Fibroblast of lung (primary cell): ENCODE results near the gene PET117. TPM values are rescaled to one million over a fixed set of nuclear protein-coding genes. Genes with fewer than 3 reads are reported as not detected.

Experiments
- DNase-seq, 2 donors: peaks; one replicate each; pipeline versions ENCODE4 v3.0.0 to v3.0.0-alpha.2; 2010; ENCODE audit warnings: low read depth in 2 of 2
- H2AFZ ChIP-seq: 2 replicates; pipeline ENCODE4 v1.5.1; 2012; ENCODE audit warnings: low read length, control low read depth, inconsistent platforms
- H3K27ac ChIP-seq: 2 replicates; pipeline ENCODE4 v1.5.1; 2011; ENCODE audit warnings: low read length, control low read depth; ENCODE audit not compliant: insufficient read depth
- H3K27me3 ChIP-seq: 2 replicates; pipeline ENCODE4 v1.5.1; 2011; ENCODE audit warnings: mild to moderate bottlenecking, low read length; ENCODE audit not compliant: control insufficient read depth, insufficient read depth
- H3K36me3 ChIP-seq: 2 replicates; pipeline ENCODE4 v1.5.1; 2011; ENCODE audit warnings: low read length; ENCODE audit not compliant: control insufficient read depth, insufficient read depth
- H3K4me1 ChIP-seq: 2 replicates; pipeline ENCODE4 v1.5.1; 2011; ENCODE audit warnings: low read length; ENCODE audit not compliant: control insufficient read depth, insufficient read depth; ENCODE audit errors: extremely low read depth
- H3K4me2 ChIP-seq: 2 replicates; pipeline ENCODE4 v1.5.1; 2011; ENCODE audit warnings: low read length, control low read depth; ENCODE audit not compliant: insufficient read depth; ENCODE audit errors: extremely low read depth
- H3K4me3 ChIP-seq, 4 experiments: fragments of 200-600 bp in 1 of 4; sonication (generic) in 1 of 4; replicated peaks in 1 of 4; 2 replicates each; pipeline ENCODE4 v1.5.1; 2011 to 2016; ENCODE audit warnings: low read length in 4 of 4, low read depth in 3 of 4, mild to moderate bottlenecking in 3 of 4, control low read depth in 2 of 4, inconsistent platforms in 1 of 4, mixed read lengths in 1 of 4; ENCODE audit not compliant: insufficient read depth in 1 of 4; ENCODE audit errors: control extremely low read depth in 1 of 4
- H3K79me2 ChIP-seq: 2 replicates; pipeline ENCODE4 v1.5.1; 2012; ENCODE audit warnings: mild to moderate bottlenecking, low read length, inconsistent platforms; ENCODE audit not compliant: control insufficient read depth, insufficient read depth
- H3K9ac ChIP-seq: 2 replicates; pipeline ENCODE4 v1.5.1; 2011; ENCODE audit warnings: mild to moderate bottlenecking, low read length, control low read depth; ENCODE audit not compliant: insufficient read depth
- H3K9me3 ChIP-seq: 2 replicates; pipeline ENCODE4 v1.5.1; 2012; ENCODE audit warnings: low read depth, low read length; ENCODE audit not compliant: control insufficient read depth, insufficient read depth
- H4K20me1 ChIP-seq: 2 replicates; pipeline ENCODE4 v1.5.1; 2011; ENCODE audit warnings: low read length; ENCODE audit not compliant: control insufficient read depth, insufficient read depth; ENCODE audit errors: extremely low read depth
- CTCF ChIP-seq, 2 donors: IDR thresholded peaks in 1 of 2; conservative IDR thresholded peaks in 1 of 2; 1 replicate in 1 of 2; 2 replicates in 1 of 2; pipeline ENCODE4 v1.5.1; 2011 to 2012; ENCODE audit warnings: low read length in 2 of 2, control low read depth in 1 of 2, inconsistent platforms in 1 of 2, low read depth in 1 of 2, mild to moderate bottlenecking in 1 of 2
- EZH2 ChIP-seq: IDR thresholded peaks from 2 replicates; pipeline ENCODE4 v1.5.1; 2012; ENCODE audit warnings: low read length, control low read depth, mild to moderate bottlenecking; ENCODE audit errors: missing control alignments
- polyA plus RNA-seq, 2 donors: library from polyadenylated mRNA; depleted of rRNA in 1 of 2; stranded (reverse) in 1 of 2; unstranded in 1 of 2; fragments of >200 nt; gene quantifications; 2 replicates each; pipeline ENCODE4 v1.2.1, GENCODE V29; 2011 to 2012; ENCODE audit warnings: missing spikeins in 1 of 2
- total RNA-seq: library from RNA; depleted of rRNA; stranded (reverse); fragments of >200 nt; gene quantifications from 2 replicates; pipeline ENCODE4 v1.2.1, GENCODE V29; 2014

PET117 gene
- total and polyA plus RNA-seq, 2 donors (not counting 1 experiment from before 2014, with no cell fraction given), result 12.1 to 13.2 TPM

GRCh38 chr20:18190338-18191233 is 52.9 kb downstream of the PET117 start:
- Histone ChIP-seq H3K36me3 (peaks cover 3% of the 10 kb centered on the region), H3K27ac (no peak overlapping the region), H3K79me2 (no peaks in the 10 kb centered on the region), H3K27me3 (no peaks in the 10 kb centered on the region), H2AFZ (no peak overlapping the region), H4K20me1 (no peaks in the 10 kb centered on the region), H3K9me3 (no peaks in the 10 kb centered on the region), H3K9ac (no peak overlapping the region), H3K4me3 (no peak overlapping the region), H3K4me1 (no peaks in the 10 kb centered on the region), H3K4me2 (no peak overlapping the region)
- DNase-seq, result no peak
- TF ChIP-seq CTCF (conservative IDR thresholded peaks at IDR 0.05 in 1 of 2, IDR thresholded peaks at IDR 0.05 in 1 of 2; ENCODE audit: low read depth in 1 of 2, low read length in 2 of 2) (no peak), EZH2 (no peak)

DNA sequence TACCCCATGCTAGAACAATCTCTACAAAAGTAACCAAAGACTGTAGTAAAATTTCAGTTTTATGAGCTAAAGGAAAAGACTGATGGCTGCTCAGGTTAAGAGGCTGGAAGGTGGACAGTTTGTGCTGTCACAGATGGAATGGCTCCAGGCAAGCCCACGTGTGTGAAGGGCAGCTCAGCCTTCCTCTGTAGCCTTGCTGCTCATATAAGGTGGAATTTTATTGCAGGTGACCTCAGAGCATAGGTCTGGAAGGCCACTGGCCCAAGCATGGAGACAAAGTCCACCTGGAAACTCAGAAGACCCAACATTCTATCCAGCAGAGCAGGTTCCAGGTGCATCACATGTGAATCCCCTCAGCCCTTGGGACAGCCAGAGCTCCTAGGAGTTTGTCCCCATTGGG is 53.6 kb downstream of the PET117 start:
- Histone ChIP-seq H3K9ac (no peak overlapping the region), H3K36me3 (no peaks in the 10 kb centered on the region), H3K4me3 (no peak overlapping the region), H3K27me3 (no peaks in the 10 kb centered on the region), H4K20me1 (no peaks in the 10 kb centered on the region), H3K79me2 (no peaks in the 10 kb centered on the region), H3K4me2 (no peak overlapping the region), H2AFZ (no peak overlapping the region), H3K4me1 (no peaks in the 10 kb centered on the region), H3K9me3 (no peaks in the 10 kb centered on the region), H3K27ac (no peak overlapping the region)
- DNase-seq, result no peak
- TF ChIP-seq EZH2 (no peak), CTCF (conservative IDR thresholded peaks at IDR 0.05 in 1 of 2, IDR thresholded peaks at IDR 0.05 in 1 of 2; ENCODE audit: low read depth in 1 of 2, low read length in 2 of 2) (no peak)

Other genes starting within 250 kb of the PET117 start
- 122 and 127 TPM in 2 replicates for gene SNX5, start 169.1 kb upstream of the PET117 start, total RNA-seq
- 73.5 and 76.7 TPM in 2 replicates for gene SNX5, start 169.1 kb upstream of the PET117 start, polyA plus RNA-seq
- gene MGME1, start 168.8 kb upstream of the PET117 start, total RNA-seq, result 5.4 and 11.9 TPM in 2 replicates
- 11.5 and 11.7 TPM in 2 replicates for gene MGME1, start 168.8 kb upstream of the PET117 start, polyA plus RNA-seq
- gene OVOL2, start 79.9 kb upstream of the PET117 start, total RNA-seq, result not detected in 2 replicates
- gene OVOL2, start 79.9 kb upstream of the PET117 start, polyA plus RNA-seq, result not detected in 2 replicates
- 17.0 and 18.5 TPM in 2 replicates for gene KAT14, start within 50 bp of the PET117 start, total RNA-seq
- gene KAT14, start within 50 bp of the PET117 start, polyA plus RNA-seq, result 9.8 and 10.4 TPM in 2 replicates
- gene ZNF133, start 150.7 kb downstream of the PET117 start, total RNA-seq, result 27.0 and 31.5 TPM in 2 replicates
- 7.0 and 8.7 TPM in 2 replicates for gene ZNF133, start 150.7 kb downstream of the PET117 start, polyA plus RNA-seq